Spleen (tissue), 11 donors: Measurements from ENCODE around the gene GPR84. TPM values are rescaled to one million over a fixed set of nuclear protein-coding genes. Genes with fewer than 3 reads are reported as not detected.
A peak's percentile ranks its signal among the peaks of the same experiment; 100 is the strongest.

ENCODE experiments used
- DNase-seq: peaks from one replicate; pipeline ENCODE4 v3.0.0-alpha.2; 2020
- H3K27ac ChIP-seq, 8 donors: fragments of 200-600 bp; sonication (generic) in 7 of 8; 1 replicate in 4 of 8; 2 replicates in 4 of 8; pipeline versions ENCODE4 v1.5.0 to v1.8.0; 2016 to 2021; ENCODE audit warnings: inconsistent platforms in 4 of 8, mild to moderate bottlenecking in 4 of 8, moderate library complexity in 1 of 8
- H3K27me3 ChIP-seq, 7 donors: fragments of 200-600 bp; sonication (generic) in 6 of 7; replicated peaks in 1 of 7; 1 replicate in 4 of 7; 2 replicates in 3 of 7; pipeline versions ENCODE4 v1.5.0 to v1.8.0; 2016 to 2021; ENCODE audit warnings: inconsistent platforms in 3 of 7, mild to moderate bottlenecking in 1 of 7
- H3K36me3 ChIP-seq, 6 donors: fragments of 200-600 bp; sonication (generic) in 5 of 6; 1 replicate in 4 of 6; 2 replicates in 2 of 6; pipeline versions ENCODE4 v1.5.0 to v1.8.0; 2016 to 2021; ENCODE audit warnings: inconsistent platforms in 2 of 6
- H3K4me1 ChIP-seq, 6 donors: fragments of 200-600 bp; sonication (generic) in 5 of 6; 1 replicate in 3 of 6; 2 replicates in 3 of 6; pipeline versions ENCODE4 v1.5.0 to v1.8.0; 2016 to 2021; ENCODE audit warnings: inconsistent platforms in 3 of 6
- H3K4me3 ChIP-seq, 8 donors: fragments of 200-600 bp; sonication (generic) in 7 of 8; 1 replicate in 4 of 8; 2 replicates in 4 of 8; pipeline versions ENCODE4 v1.5.0 to v1.8.0; 2016 to 2021; ENCODE audit warnings: inconsistent platforms in 4 of 8, mild to moderate bottlenecking in 4 of 8, moderate library complexity in 2 of 8
- H3K9me3 ChIP-seq, 8 donors: fragments of 200-600 bp; sonication (generic) in 7 of 8; 1 replicate in 4 of 8; 2 replicates in 4 of 8; pipeline versions ENCODE4 v1.5.0 to v1.8.0; 2016 to 2021; ENCODE audit warnings: inconsistent platforms in 4 of 8
- CTCF ChIP-seq, 11 experiments: fragments of 200-600 bp in 7 of 11; fragments of 450-650 bp in 4 of 11; sonication (generic) in 4 of 11; IDR thresholded peaks in 8 of 11; conservative IDR thresholded peaks in 3 of 11; 1 replicate in 7 of 11; 2 replicates in 4 of 11; pipeline versions ENCODE4 v1.4.0 to v1.8.0; 2016 to 2021; ENCODE audit warnings: antibody characterized with exemption in 11 of 11, inconsistent platforms in 4 of 11, mild to moderate bottlenecking in 1 of 11
- POLR2A ChIP-seq, 3 donors: fragments of 450-650 bp; IDR thresholded peaks; one replicate each; pipeline ENCODE4 v1.5.1; 2017; ENCODE audit warnings: antibody characterized with exemption in 3 of 3, mild to moderate bottlenecking in 1 of 3
- POLR2AphosphoS5 ChIP-seq, 3 donors: sonication (generic); formaldehyde crosslinking; IDR thresholded peaks; one replicate each; pipeline ENCODE4 v1.5.1; 2017; ENCODE audit warnings: antibody characterized with exemption in 3 of 3
- WGBS, 5 donors: extraction: QIAGEN DNeasy Blood & Tissue Kit in 3 of 5; methylation state at CpG; one replicate each; pipeline versions ENCODE4 v1.1.5 to v1.1.7; 2013 to 2018; 5-methylcytosine and 5-hydroxymethylcytosine counted together
- intact Hi-C: fragments of 100-400 bp; cut with DNase I; formaldehyde crosslinking; loops from one replicate; pipeline ENCODE4 v1.15.0; 2023; ENCODE audit warnings: low total_unique reads
- polyA plus RNA-seq, 3 donors: library from polyadenylated mRNA; stranded (reverse); fragments of 200-250 nt; gene quantifications; one replicate each; pipeline ENCODE4 v1.2.1, GENCODE V29; 2013
- total RNA-seq, 7 donors: library from RNA; depleted of rRNA in 3 of 7; stranded (reverse); fragments of >200 nt in 3 of 7; fragmentation: NEBNext Ultra II Directional in 4 of 7; extraction: Animal tissue kit (Norgen Biotek cat#: 25700) in 4 of 7; gene quantifications; one replicate each; pipeline versions ENCODE4 v1.1.0 to v1.2.1, GENCODE V29; 2016 to 2021
- donor health status: healthy with polysubstance abuse.
- donor health status: DM: no; HTN: no; CAD: no; lungs with moderate emphysema.
- donor health status: DM: no; HTN: no; CAD: no.
- donor health status: Bipolar disorder and iron deficiency.
- donor health status: healthy.
- donor health status: DM: no; HTN: no; CAD: no.
- donor health status: DM: yes; HTN: yes; CAD: no.

The GPR84 gene
- total and polyA plus RNA-seq, 10 donors = 0.35 to 12.5 (median 2.3) TPM

DNA sequence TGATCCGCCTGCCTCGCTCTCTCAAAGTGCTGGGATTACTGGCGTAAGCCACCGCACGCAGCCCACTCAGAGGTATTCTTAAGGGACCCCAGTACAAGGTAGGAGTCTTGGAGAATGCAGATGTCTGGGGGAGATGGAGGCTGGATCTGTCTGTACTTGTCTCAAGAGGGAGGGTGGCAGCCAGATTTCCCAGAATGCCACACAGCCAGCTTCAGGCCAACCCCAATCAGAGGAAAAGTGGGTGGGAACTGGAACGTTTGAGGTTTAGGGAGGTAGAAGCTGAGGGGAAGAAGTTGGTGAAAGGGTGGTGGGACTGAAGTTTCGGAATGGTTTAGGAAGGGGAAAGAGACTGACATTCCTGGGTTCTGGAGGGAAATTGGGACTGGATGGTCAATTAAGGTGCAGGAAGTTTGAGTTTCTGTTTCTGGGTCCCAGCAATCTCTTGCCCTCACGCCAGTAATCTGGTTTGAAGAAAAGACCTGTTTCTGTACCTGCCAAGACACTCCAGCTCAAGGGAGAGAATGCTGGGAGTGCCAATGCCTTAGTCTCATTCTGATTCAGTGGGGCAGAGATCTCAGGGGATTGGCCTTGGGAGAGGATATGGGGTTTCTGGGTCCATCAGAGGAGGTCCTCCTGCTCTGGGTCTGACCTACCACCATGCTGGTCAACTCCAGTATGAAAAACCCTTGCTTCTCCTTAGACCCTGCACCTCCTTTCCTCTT is 28.4 kb upstream of the GPR84 start:
- TF ChIP-seq POLR2AphosphoS5 (IDR thresholded peaks at IDR 0.05) = no peak
- no peak for TF ChIP-seq CTCF (IDR thresholded peaks at IDR 0.05 in 8 of 11, conservative IDR thresholded peaks at IDR 0.05 in 3 of 11)
- no peak for TF ChIP-seq POLR2A (IDR thresholded peaks at IDR 0.05)
- peaks cover 0 to 34% (median 14%) of the 10 kb centered on the region in 6 donors for H3K36me3 ChIP-seq
- H3K9me3 ChIP-seq = no peaks in the 10 kb centered on the region
- no peak overlapping the region for H3K27ac ChIP-seq
- no peak for DNase-seq
- peaks cover 0 to 16% (median 0%) of the 10 kb centered on the region in 7 donors for H3K27me3 ChIP-seq
- WGBS, 5 donors = 84 to 90% (median 87%) methylated on average over 8 of the region's 8 CpGs
- peaks cover 0 to 69% (median 36%) of the 10 kb centered on the region in 6 donors for H3K4me1 ChIP-seq
- intact Hi-C loops = no loop called here
- no peak overlapping the region for H3K4me3 ChIP-seq

- DNase-seq = peak; percentile 92
- Histone ChIP-seq H3K4me3 (peak overlapping the region; percentile 21 to 77 (median 44)), H3K4me1 (peaks cover 0 to 87% (median 48%) of the 10 kb centered on the region in 6 donors), H3K36me3 (peaks cover 0 to 16% (median 5%) of the 10 kb centered on the region in 6 donors), H3K27ac (peak overlapping the region in 5 of 8 donors; percentile 32 to 78 (median 51)), H3K9me3 (no peaks in the 10 kb centered on the region), H3K27me3 (peaks cover 0 to 16% (median 0%) of the 10 kb centered on the region in 7 donors)
- 5 to 11% (median 5%) methylated on average over 31 to 51 of the region's 51 CpGs for WGBS, 5 donors
- intact Hi-C loops = no loop called here
- TF ChIP-seq POLR2AphosphoS5 (IDR thresholded peaks at IDR 0.05) = peak; percentile 25 to 50 (median 32)
- peak in 6 of 11 experiments; percentile 15 to 56 (median 34) for TF ChIP-seq CTCF (IDR thresholded peaks at IDR 0.05 in 8 of 11, conservative IDR thresholded peaks at IDR 0.05 in 3 of 11)
- TF ChIP-seq POLR2A (IDR thresholded peaks at IDR 0.05) = no peak
Observed at GRCh38 chr12:54390668-54391551, 26.6 kb upstream of the GPR84 start.

GRCh38 chr12:54390176-54390667 is 25.9 kb upstream of the GPR84 start:
- peak overlapping the region in 4 of 8 donors; percentile 46 to 77 (median 49) for H3K4me3 ChIP-seq
- intact Hi-C loops = no loop called here
- no peak for TF ChIP-seq POLR2AphosphoS5 (IDR thresholded peaks at IDR 0.05)
- no peak for TF ChIP-seq POLR2A (IDR thresholded peaks at IDR 0.05)
- no peak for TF ChIP-seq CTCF (IDR thresholded peaks at IDR 0.05 in 8 of 11, conservative IDR thresholded peaks at IDR 0.05 in 3 of 11)
- H3K27ac ChIP-seq = peak overlapping the region in 4 of 8 donors; percentile 25 to 78 (median 59)
- H3K4me1 ChIP-seq = peaks cover 2 to 94% (median 55%) of the 10 kb centered on the region in 6 donors
- H3K9me3 ChIP-seq = no peaks in the 10 kb centered on the region
- H3K36me3 ChIP-seq = peaks cover 0 to 9% (median 0%) of the 10 kb centered on the region in 6 donors
- no peak for DNase-seq
- WGBS, 5 donors = 30 to 54% (median 48%) methylated on average over 7 of the region's 7 CpGs
- peaks cover 0 to 16% (median 0%) of the 10 kb centered on the region in 7 donors for H3K27me3 ChIP-seq
